Thymus (tissue), 11 donors: ENCODE data around the gene KIAA0753. TPM values are rescaled to one million over a fixed set of nuclear protein-coding genes. Genes with fewer than 3 reads are reported as not detected.

Experiments used
- DNase-seq, 9 donors: peaks; one replicate each; pipeline ENCODE4 v3.0.0-alpha.2; 2013; ENCODE audit warnings: low spot score in 9 of 9, low read depth in 6 of 9, missing footprints in 1 of 9
- H3K27ac ChIP-seq, 2 donors: one replicate each; pipeline ENCODE4 v1.5.1; 2013; ENCODE audit warnings: control low read depth in 1 of 2, low read depth in 1 of 2, low read length in 1 of 2, mild to moderate bottlenecking in 1 of 2, moderate library complexity in 1 of 2
- H3K27me3 ChIP-seq, 2 donors: one replicate each; pipeline ENCODE4 v1.5.1; 2013; ENCODE audit warnings: low read length in 1 of 2; ENCODE audit not compliant: control insufficient read depth in 2 of 2, insufficient read depth in 1 of 2
- H3K36me3 ChIP-seq, 2 donors: one replicate each; pipeline ENCODE4 v1.5.1; 2013; ENCODE audit warnings: low read length in 1 of 2, mild to moderate bottlenecking in 1 of 2, moderate library complexity in 1 of 2; ENCODE audit not compliant: control insufficient read depth in 2 of 2, insufficient read depth in 2 of 2
- H3K4me1 ChIP-seq, 2 donors: one replicate each; pipeline ENCODE4 v1.5.1; 2013; ENCODE audit warnings: low read length in 2 of 2; ENCODE audit not compliant: control insufficient read depth in 2 of 2, insufficient read depth in 2 of 2
- H3K4me3 ChIP-seq, 2 donors: one replicate each; pipeline ENCODE4 v1.5.1; 2013; ENCODE audit warnings: low read length in 2 of 2, control low read depth in 1 of 2, mild to moderate bottlenecking in 1 of 2
- H3K9me3 ChIP-seq, 2 donors: one replicate each; pipeline ENCODE4 v1.5.1; 2013; ENCODE audit warnings: low read length in 1 of 2, mild to moderate bottlenecking in 1 of 2; ENCODE audit not compliant: control insufficient read depth in 2 of 2, insufficient read depth in 1 of 2
- WGBS: extraction: QIAGEN DNeasy Blood & Tissue Kit; methylation state at CpG from one replicate; pipeline ENCODE4 v1.1.7; 2013; 5-methylcytosine and 5-hydroxymethylcytosine counted together
- polyA plus RNA-seq: library from polyadenylated mRNA; stranded (reverse); fragments of 200-250 nt; gene quantifications from one replicate; pipeline ENCODE4 v1.2.3, GENCODE V29; 2013
- total RNA-seq: library from RNA; stranded (reverse); fragments of 120-200 nt; gene quantifications from one replicate; pipeline ENCODE4 v1.2.4, GENCODE V29; 2013
- donor health status: healthy.

The KIAA0753 gene
- total and polyA plus RNA-seq, 2 donors: 10.8 to 11.8 TPM

GRCh38 chr17:6545291-6545690 lies 95.2 kb downstream of the KIAA0753 start:
- no peak for DNase-seq
- Histone ChIP-seq H3K4me3 (no peak overlapping the region), H3K4me1 (peaks cover 0 to 4% of the 10 kb centered on the region in 2 donors), H3K36me3 (no peaks in the 10 kb centered on the region), H3K27me3 (peaks cover 0 to 4% of the 10 kb centered on the region in 2 donors), H3K27ac (no peak overlapping the region), H3K9me3 (no peaks in the 10 kb centered on the region)
- 94% methylated on average over 8 of the region's 8 CpGs for WGBS

DNA sequence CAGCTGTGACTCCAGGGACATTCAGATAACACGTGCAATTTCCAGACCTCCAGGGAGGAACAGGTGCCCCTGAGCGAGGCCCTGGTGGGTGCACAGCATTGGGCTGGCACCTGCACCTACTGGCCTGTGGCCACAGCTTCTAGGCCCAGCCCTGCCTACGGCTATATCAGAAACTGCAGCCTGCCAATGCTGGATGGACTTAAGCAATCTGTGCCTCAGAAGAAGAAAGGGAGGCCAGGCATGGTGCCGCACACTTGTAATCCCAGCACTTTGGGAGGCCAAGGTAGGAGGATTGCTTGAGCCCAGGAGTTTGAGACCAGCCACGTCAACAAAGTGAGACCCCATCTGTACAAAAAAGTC lies 96.5 kb downstream of the KIAA0753 start:
- 96% methylated on average over 5 of the region's 5 CpGs for WGBS
- Histone ChIP-seq H3K36me3 (no peaks in the 10 kb centered on the region), H3K27ac (no peak overlapping the region), H3K4me3 (no peak overlapping the region), H3K9me3 (peaks cover 0 to under 1% of the 10 kb centered on the region in 2 donors), H3K4me1 (peaks cover 0 to 4% of the 10 kb centered on the region in 2 donors), H3K27me3 (peaks cover 0 to 4% of the 10 kb centered on the region in 2 donors)
- no peak for DNase-seq

DNA sequence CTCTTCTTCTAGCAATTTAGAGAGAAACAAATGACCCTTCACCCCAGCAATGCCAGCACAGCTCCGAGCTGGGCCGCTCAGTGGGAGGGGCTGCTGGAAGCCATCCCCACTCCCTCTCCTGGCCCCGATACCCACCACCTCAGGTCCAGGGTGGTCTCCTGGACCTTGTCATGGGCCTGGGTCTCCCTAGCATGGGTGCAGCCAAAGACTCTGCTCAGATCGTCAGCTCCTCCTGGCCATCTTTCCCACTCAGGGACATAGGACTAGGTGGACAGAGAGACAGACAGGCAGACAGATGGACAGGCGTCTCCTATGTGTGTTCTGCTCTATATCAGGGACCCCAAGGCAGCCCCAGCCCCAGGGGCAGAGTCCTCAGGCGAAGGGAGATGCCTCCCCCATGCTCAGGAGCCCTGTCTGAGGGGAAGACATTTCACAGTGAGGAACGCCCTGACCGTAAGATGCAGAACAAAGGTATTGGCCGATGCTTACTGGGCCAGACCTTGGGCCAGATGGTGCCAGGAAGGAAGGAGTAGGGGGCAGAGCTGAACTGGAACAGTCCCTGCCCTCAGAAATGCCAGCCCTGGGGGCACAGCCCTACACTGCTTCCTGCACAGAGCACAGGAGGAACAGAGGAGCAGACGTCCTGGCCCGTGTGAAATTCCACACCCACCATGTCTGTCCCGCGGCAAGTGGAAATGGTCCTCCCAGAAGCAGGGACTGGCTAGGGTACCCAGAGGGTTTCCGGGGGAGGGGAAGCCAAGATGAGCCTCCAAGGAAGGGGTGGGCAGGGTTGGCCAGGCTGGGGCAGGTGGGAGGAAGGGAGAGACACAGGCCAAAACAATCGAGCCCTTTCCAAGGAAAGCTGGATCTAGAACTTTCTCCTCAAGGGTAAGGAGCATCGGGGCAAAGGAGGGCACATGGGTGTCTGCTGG lies 97.2 kb downstream of the KIAA0753 start:
- Histone ChIP-seq H3K27ac (no peak overlapping the region), H3K9me3 (peaks cover 2 to 4% of the 10 kb centered on the region in 2 donors), H3K4me1 (peaks cover 0 to 4% of the 10 kb centered on the region in 2 donors), H3K36me3 (no peaks in the 10 kb centered on the region), H3K4me3 (no peak overlapping the region), H3K27me3 (peaks cover 0 to 4% of the 10 kb centered on the region in 2 donors)
- WGBS: 95% methylated on average over 16 of the region's 16 CpGs
- no peak for DNase-seq

GRCh38 chr17:6542577-6542976 lies 97.9 kb downstream of the KIAA0753 start:
- Histone ChIP-seq H3K4me1 (no peaks in the 10 kb centered on the region), H3K27me3 (peaks cover 0 to 2% of the 10 kb centered on the region in 2 donors), H3K27ac (no peak overlapping the region), H3K4me3 (no peak overlapping the region), H3K36me3 (no peaks in the 10 kb centered on the region), H3K9me3 (peaks cover 2 to 4% of the 10 kb centered on the region in 2 donors)
- 95% methylated on average over 4 of the region's 4 CpGs for WGBS
- no peak for DNase-seq

GRCh38 chr17:6541886-6542285 lies 98.6 kb downstream of the KIAA0753 start:
- WGBS: 95% methylated on average over 4 of the region's 4 CpGs
- no peak overlapping the region for H3K4me3 ChIP-seq
- H3K9me3 ChIP-seq: peaks cover 2 to 4% of the 10 kb centered on the region in 2 donors
- no peak for DNase-seq
- no peak overlapping the region for H3K27ac ChIP-seq
- no peaks in the 10 kb centered on the region for H3K36me3 ChIP-seq
- no peaks in the 10 kb centered on the region for H3K27me3 ChIP-seq
- no peaks in the 10 kb centered on the region for H3K4me1 ChIP-seq

DNA sequence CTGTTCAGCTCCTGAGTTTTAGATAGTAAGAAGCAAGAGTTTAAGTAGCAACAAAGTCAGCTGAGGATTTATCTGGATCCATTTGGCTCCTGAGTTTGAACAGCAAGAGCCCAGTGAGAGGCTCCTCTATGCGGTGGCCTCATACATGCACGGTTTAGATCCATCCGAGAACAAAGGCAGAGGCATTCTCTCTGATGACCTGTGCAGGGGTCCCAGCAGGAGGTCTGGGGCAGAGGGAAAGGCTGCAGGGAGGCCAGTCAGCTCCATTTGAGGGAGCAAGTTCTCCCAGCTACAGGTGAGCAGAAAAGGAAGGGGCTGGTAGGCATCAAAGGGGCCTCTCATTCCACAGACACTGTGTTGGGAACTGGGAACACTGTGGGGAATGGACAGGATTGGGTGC lies 100.6 kb downstream of the KIAA0753 start:
- H3K27ac ChIP-seq: no peak overlapping the region
- H3K4me3 ChIP-seq: no peak overlapping the region
- peaks cover 2 to 4% of the 10 kb centered on the region in 2 donors for H3K9me3 ChIP-seq
- no peak for DNase-seq
- H3K27me3 ChIP-seq: no peaks in the 10 kb centered on the region
- no peaks in the 10 kb centered on the region for H3K4me1 ChIP-seq
- 94% methylated on average over 3 of the region's 3 CpGs for WGBS
- no peaks in the 10 kb centered on the region for H3K36me3 ChIP-seq

DNA sequence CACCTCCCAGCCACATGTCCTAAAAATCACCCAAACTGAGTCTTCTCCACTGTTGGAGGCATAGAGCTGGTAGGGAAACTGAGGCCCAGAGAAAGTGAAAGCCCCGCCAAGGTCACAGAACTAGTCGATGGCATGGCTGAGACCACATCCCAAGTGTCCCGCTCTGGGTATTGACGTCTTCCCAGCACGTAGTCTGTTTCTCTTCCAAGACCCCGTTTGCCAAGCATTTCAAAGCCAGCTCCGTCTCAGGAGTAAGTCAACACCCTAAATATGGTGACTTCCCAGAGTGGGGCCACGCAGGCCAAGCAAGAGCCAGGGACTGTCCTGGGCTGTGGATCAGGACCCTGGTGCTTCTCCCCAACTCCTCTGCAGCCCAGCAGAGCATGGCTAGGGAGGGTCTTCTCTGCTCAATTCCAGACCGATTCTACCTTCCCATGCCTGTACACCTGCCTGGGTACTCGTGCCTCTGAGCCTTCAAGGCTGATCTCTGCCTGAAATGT lies 103.9 kb downstream of the KIAA0753 start:
- no peaks in the 10 kb centered on the region for H3K4me1 ChIP-seq
- 96% methylated on average over 10 of the region's 10 CpGs for WGBS
- H3K9me3 ChIP-seq: peaks cover 2 to 4% of the 10 kb centered on the region in 2 donors
- H3K27me3 ChIP-seq: no peaks in the 10 kb centered on the region
- no peak overlapping the region for H3K4me3 ChIP-seq
- no peak for DNase-seq
- no peaks in the 10 kb centered on the region for H3K36me3 ChIP-seq
- H3K27ac ChIP-seq: no peak overlapping the region

GRCh38 chr17:6536053-6536452 lies 104.5 kb downstream of the KIAA0753 start:
- Histone ChIP-seq H3K4me3 (no peak overlapping the region), H3K27me3 (no peaks in the 10 kb centered on the region), H3K36me3 (no peaks in the 10 kb centered on the region), H3K27ac (no peak overlapping the region), H3K9me3 (peaks cover 2 to 4% of the 10 kb centered on the region in 2 donors), H3K4me1 (no peaks in the 10 kb centered on the region)
- no peak for DNase-seq
- 95% methylated on average over 10 of the region's 10 CpGs for WGBS

GRCh38 chr17:6534846-6535514 lies 105.5 kb downstream of the KIAA0753 start:
- H3K36me3 ChIP-seq: no peaks in the 10 kb centered on the region
- WGBS: 87% methylated on average over 3 of the region's 3 CpGs
- no peaks in the 10 kb centered on the region for H3K27me3 ChIP-seq
- no peaks in the 10 kb centered on the region for H3K4me1 ChIP-seq
- DNase-seq: no peak
- no peak overlapping the region for H3K27ac ChIP-seq
- H3K9me3 ChIP-seq: peaks cover 2 to 4% of the 10 kb centered on the region in 2 donors
- no peak overlapping the region for H3K4me3 ChIP-seq
